ENCODE measurements around the gene SLC7A6. TPM values are rescaled to one million over a fixed set of nuclear protein-coding genes. Genes with fewer than 3 reads are reported as not detected.

Gene SLC7A6
- total and polyA plus RNA-seq, 2 of the 13 experiments (the other 11 are each of a cell fraction or from before 2014, with no cell fraction given): 35.8 to 70.8 TPM

- TF ChIP-seq ZBED4 (CRISPR knock-in tag; IDR thresholded peaks at IDR 0.05; ENCODE audit: borderline replicate concordance): peak; percentile 77
- TF ChIP-seq HOXA3 (CRISPR knock-in tag; IDR thresholded peaks at IDR 0.05): peak; percentile 85
- TF ChIP-seq ZNF574 (CRISPR knock-in tag; IDR thresholded peaks at IDR 0.05): no peak; the same call in 1 of the 2 replicates
- TF ChIP-seq ZNF329 (CRISPR knock-in tag; IDR thresholded peaks at IDR 0.05; ENCODE audit: low read depth): no peak
- no peak for TF ChIP-seq SRSF9 (IDR thresholded peaks at IDR 0.05; ENCODE audit: borderline replicate concordance, insufficient read depth, low read depth, low read length, poor library complexity, severe bottlenecking)
- TF ChIP-seq ZNF75D (CRISPR knock-in tag; IDR thresholded peaks at IDR 0.05; ENCODE audit: borderline replicate concordance): no peak
- no peak for TF ChIP-seq NBN (conservative IDR thresholded peaks at IDR 0.05)
- peak; percentile 34 for TF ChIP-seq RXRA (CRISPR knock-in tag; IDR thresholded peaks at IDR 0.05)
- no peak for TF ChIP-seq BRF2 (CRISPR knock-in tag; IDR thresholded peaks at IDR 0.05)
- peak; percentile 79 for TF ChIP-seq HDAC1 (CRISPR knock-in tag; IDR thresholded peaks at IDR 0.05)
- peak; percentile 96 for TF ChIP-seq MED1 (CRISPR knock-in tag; IDR thresholded peaks at IDR 0.05)
- no peak for TF ChIP-seq ARNT (IDR thresholded peaks at IDR 0.05)
- 0 out of 2 replicates have a peak, but pooled peaks have one; percentile 47 for TF ChIP-seq MAZ (IDR thresholded peaks at IDR 0.05; ENCODE audit: borderline replicate concordance, low read depth, low read length)
- peak; percentile 26; the same call in 1 of the 2 replicates for TF ChIP-seq MAZ (CRISPR knock-in tag; IDR thresholded peaks at IDR 0.05; ENCODE audit: low read depth)
- TF ChIP-seq YEATS4 (CRISPR knock-in tag; IDR thresholded peaks at IDR 0.05; ENCODE audit: borderline replicate concordance): no peak
- no peak for TF ChIP-seq GZF1 (CRISPR knock-in tag; IDR thresholded peaks at IDR 0.05)
Measured at GRCh38 chr16:68265078-68265920, 973 bp downstream of the SLC7A6 start (continued).
